Mammary epithelial cell (primary cell): ENCODE data around the gene P4HTM.

Experiments
- CTCF ChIP-seq, 2 donors: IDR thresholded peaks in 1 of 2; conservative IDR thresholded peaks in 1 of 2; 2 replicates each; pipeline ENCODE4 v1.5.1; 2011 to 2012; ENCODE audit warnings: inconsistent platforms in 2 of 2, low read length in 2 of 2, mild to moderate bottlenecking in 2 of 2, control low read depth in 1 of 2, low read depth in 1 of 2; ENCODE audit not compliant: insufficient read depth in 1 of 2; ENCODE audit errors: extremely low read depth in 1 of 2
- EZH2 ChIP-seq: IDR thresholded peaks from 2 replicates; pipeline ENCODE4 v1.6.1; 2012; ENCODE audit warnings: low read length, inconsistent platforms, borderline replicate concordance

DNA sequence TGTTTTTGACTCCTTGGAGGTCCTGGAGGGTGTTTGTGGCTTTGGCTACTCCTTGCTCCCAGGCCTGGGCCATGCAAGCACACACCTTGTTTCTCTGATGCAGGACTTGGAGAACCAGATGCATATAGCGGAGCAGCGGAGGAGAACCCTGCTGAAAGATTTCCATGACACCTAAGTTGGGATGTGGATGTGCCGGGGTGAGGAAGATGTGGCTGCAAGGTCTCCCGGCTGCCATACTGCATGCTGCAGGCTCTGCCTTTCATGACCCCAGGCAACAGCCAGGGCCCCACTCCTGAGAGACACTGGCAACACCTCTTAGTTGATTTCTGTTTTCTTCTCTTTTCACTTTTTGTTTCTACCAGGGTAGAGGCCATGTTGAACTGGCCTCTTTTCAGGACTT lies 6.9 kb upstream of the P4HTM start:
- TF ChIP-seq CTCF (conservative IDR thresholded peaks at IDR 0.05 in 1 of 2, IDR thresholded peaks at IDR 0.05 in 1 of 2; ENCODE audit: extremely low read depth in 1 of 2, insufficient read depth in 1 of 2, low read depth in 1 of 2, low read length in 2 of 2) (no peak), EZH2 (no peak)
